ENCODE measurements around the gene MRAP. TPM values are rescaled to one million over a fixed set of nuclear protein-coding genes. Genes with fewer than 3 reads are reported as not detected.

Gene MRAP
- total and polyA plus RNA-seq, 2 donors = 0.09 TPM; not detected in 1

- 93% methylated on average over 6 of the region's 6 CpGs for WGBS
- DNase-seq (ENCODE audit: low read depth in 6 of 9, low spot score in 9 of 9) = no peak
- no peak overlapping the region for H3K27ac ChIP-seq (ENCODE audit: low read depth in 1 of 2, low read length in 1 of 2)
- no peak overlapping the region for H3K4me3 ChIP-seq (ENCODE audit: low read length in 2 of 2)
- no peaks in the 10 kb centered on the region for H3K36me3 ChIP-seq (ENCODE audit: control insufficient read depth in 2 of 2, insufficient read depth in 2 of 2, low read length in 1 of 2)
- no peaks in the 10 kb centered on the region for H3K27me3 ChIP-seq (ENCODE audit: control insufficient read depth in 2 of 2, insufficient read depth in 1 of 2, low read length in 1 of 2)
- H3K4me1 ChIP-seq (ENCODE audit: control insufficient read depth in 2 of 2, insufficient read depth in 2 of 2, low read length in 2 of 2) = peaks cover 5 to 10% of the 10 kb centered on the region in 2 donors
- H3K9me3 ChIP-seq (ENCODE audit: control insufficient read depth in 2 of 2, insufficient read depth in 1 of 2, low read length in 1 of 2) = no peaks in the 10 kb centered on the region
These were observed 15.7 kb upstream of the MRAP start for GRCh38 chr21:32282992-32283391.

DNA sequence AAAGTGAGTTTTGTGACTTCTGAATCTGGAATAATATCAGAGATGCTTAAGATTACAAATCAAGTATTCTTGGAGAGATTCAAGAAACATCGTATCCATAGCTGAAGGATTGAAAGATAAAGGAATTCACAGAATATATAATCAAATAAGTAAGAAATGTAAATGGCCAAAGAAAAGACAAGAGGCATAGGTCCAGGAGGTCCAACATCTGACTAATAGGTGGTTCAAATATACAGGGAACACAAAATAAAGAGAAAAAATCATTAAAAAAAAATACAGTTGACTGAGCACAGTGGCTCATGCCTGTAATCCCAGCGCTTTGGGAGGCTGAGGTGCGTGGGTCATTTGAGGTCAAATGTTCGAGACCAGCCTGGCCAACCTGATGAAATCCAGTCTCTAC is 13.2 kb upstream of the MRAP start:
- WGBS = 99% methylated on average over 4 of the region's 4 CpGs
- no peaks in the 10 kb centered on the region for H3K9me3 ChIP-seq (ENCODE audit: control insufficient read depth in 2 of 2, insufficient read depth in 1 of 2, low read length in 1 of 2)
- no peak overlapping the region for H3K27ac ChIP-seq (ENCODE audit: low read depth in 1 of 2, low read length in 1 of 2)
- no peak for DNase-seq (ENCODE audit: low read depth in 6 of 9, low spot score in 9 of 9)
- no peak overlapping the region for H3K4me3 ChIP-seq (ENCODE audit: low read length in 2 of 2)
- H3K27me3 ChIP-seq (ENCODE audit: control insufficient read depth in 2 of 2, insufficient read depth in 1 of 2, low read length in 1 of 2) = no peaks in the 10 kb centered on the region
- H3K4me1 ChIP-seq (ENCODE audit: control insufficient read depth in 2 of 2, insufficient read depth in 2 of 2, low read length in 2 of 2) = no peaks in the 10 kb centered on the region
- no peaks in the 10 kb centered on the region for H3K36me3 ChIP-seq (ENCODE audit: control insufficient read depth in 2 of 2, insufficient read depth in 2 of 2, low read length in 1 of 2)

DNA sequence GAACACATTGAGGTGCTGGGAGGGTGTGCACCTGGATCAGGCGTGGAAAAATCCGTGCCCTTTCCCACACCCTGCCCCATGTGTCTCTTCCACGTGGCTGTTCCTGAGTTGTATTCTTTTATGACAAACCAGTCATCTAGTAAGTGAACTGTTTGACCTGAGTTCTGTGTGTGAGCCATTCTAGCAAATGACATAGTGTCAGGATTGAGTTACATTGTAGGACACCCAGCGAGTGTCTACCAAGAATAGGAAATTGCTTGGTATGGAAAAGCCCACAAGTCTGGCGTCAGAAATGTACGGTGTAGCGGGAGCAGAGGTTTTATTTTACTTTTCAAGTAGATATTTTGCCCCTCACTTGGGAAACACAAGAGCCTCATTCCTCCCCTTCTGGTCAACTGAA is 1.2 kb upstream of the MRAP start:
- H3K27me3 ChIP-seq (ENCODE audit: control insufficient read depth in 2 of 2, insufficient read depth in 1 of 2, low read length in 1 of 2) = no peaks in the 10 kb centered on the region
- H3K4me3 ChIP-seq (ENCODE audit: low read length in 2 of 2) = no peak overlapping the region
- 95% methylated on average over 7 of the region's 7 CpGs for WGBS
- no peaks in the 10 kb centered on the region for H3K36me3 ChIP-seq (ENCODE audit: control insufficient read depth in 2 of 2, insufficient read depth in 2 of 2, low read length in 1 of 2)
- H3K4me1 ChIP-seq (ENCODE audit: control insufficient read depth in 2 of 2, insufficient read depth in 2 of 2, low read length in 2 of 2) = no peaks in the 10 kb centered on the region
- no peak for DNase-seq (ENCODE audit: low read depth in 6 of 9, low spot score in 9 of 9)
- no peaks in the 10 kb centered on the region for H3K9me3 ChIP-seq (ENCODE audit: control insufficient read depth in 2 of 2, insufficient read depth in 1 of 2, low read length in 1 of 2)
- H3K27ac ChIP-seq (ENCODE audit: low read depth in 1 of 2, low read length in 1 of 2) = no peak overlapping the region

- DNase-seq (ENCODE audit: low read depth in 6 of 9, low spot score in 9 of 9) = no peak
- Histone ChIP-seq H3K36me3 (ENCODE audit: control insufficient read depth in 2 of 2, insufficient read depth in 2 of 2, low read length in 1 of 2) (no peaks in the 10 kb centered on the region), H3K9me3 (ENCODE audit: control insufficient read depth in 2 of 2, insufficient read depth in 1 of 2, low read length in 1 of 2) (no peaks in the 10 kb centered on the region), H3K4me1 (ENCODE audit: control insufficient read depth in 2 of 2, insufficient read depth in 2 of 2, low read length in 2 of 2) (no peaks in the 10 kb centered on the region), H3K4me3 (ENCODE audit: low read length in 2 of 2) (no peak overlapping the region), H3K27ac (ENCODE audit: low read depth in 1 of 2, low read length in 1 of 2) (no peak overlapping the region), H3K27me3 (ENCODE audit: control insufficient read depth in 2 of 2, insufficient read depth in 1 of 2, low read length in 1 of 2) (no peaks in the 10 kb centered on the region)
- 97% methylated on average over 6 of the region's 6 CpGs for WGBS
These were observed 501 bp upstream of the MRAP start for GRCh38 chr21:32298148-32298559.

- Histone ChIP-seq H3K9me3 (ENCODE audit: control insufficient read depth in 2 of 2, insufficient read depth in 1 of 2, low read length in 1 of 2) (no peaks in the 10 kb centered on the region), H3K27me3 (ENCODE audit: control insufficient read depth in 2 of 2, insufficient read depth in 1 of 2, low read length in 1 of 2) (no peaks in the 10 kb centered on the region), H3K4me1 (ENCODE audit: control insufficient read depth in 2 of 2, insufficient read depth in 2 of 2, low read length in 2 of 2) (no peaks in the 10 kb centered on the region), H3K36me3 (ENCODE audit: control insufficient read depth in 2 of 2, insufficient read depth in 2 of 2, low read length in 1 of 2) (no peaks in the 10 kb centered on the region), H3K27ac (ENCODE audit: low read depth in 1 of 2, low read length in 1 of 2) (no peak overlapping the region), H3K4me3 (ENCODE audit: low read length in 2 of 2) (no peak overlapping the region)
- no peak for DNase-seq (ENCODE audit: low read depth in 6 of 9, low spot score in 9 of 9)
- 97% methylated on average over 6 of the region's 6 CpGs for WGBS
These were observed 1.0 kb downstream of the MRAP start for GRCh38 chr21:32299695-32300094.

GRCh38 chr21:32300117-32300681 is 1.5 kb downstream of the MRAP start:
- H3K27ac ChIP-seq (ENCODE audit: low read depth in 1 of 2, low read length in 1 of 2) = no peak overlapping the region
- no peaks in the 10 kb centered on the region for H3K4me1 ChIP-seq (ENCODE audit: control insufficient read depth in 2 of 2, insufficient read depth in 2 of 2, low read length in 2 of 2)
- H3K4me3 ChIP-seq (ENCODE audit: low read length in 2 of 2) = no peak overlapping the region
- DNase-seq (ENCODE audit: low read depth in 6 of 9, low spot score in 9 of 9) = no peak
- no peaks in the 10 kb centered on the region for H3K27me3 ChIP-seq (ENCODE audit: control insufficient read depth in 2 of 2, insufficient read depth in 1 of 2, low read length in 1 of 2)
- H3K9me3 ChIP-seq (ENCODE audit: control insufficient read depth in 2 of 2, insufficient read depth in 1 of 2, low read length in 1 of 2) = no peaks in the 10 kb centered on the region
- 95% methylated on average over 41 of the region's 41 CpGs for WGBS
- H3K36me3 ChIP-seq (ENCODE audit: control insufficient read depth in 2 of 2, insufficient read depth in 2 of 2, low read length in 1 of 2) = no peaks in the 10 kb centered on the region

- Histone ChIP-seq H3K4me3 (ENCODE audit: low read length in 2 of 2) (no peak overlapping the region), H3K27me3 (ENCODE audit: control insufficient read depth in 2 of 2, insufficient read depth in 1 of 2, low read length in 1 of 2) (no peaks in the 10 kb centered on the region), H3K27ac (ENCODE audit: low read depth in 1 of 2, low read length in 1 of 2) (no peak overlapping the region), H3K4me1 (ENCODE audit: control insufficient read depth in 2 of 2, insufficient read depth in 2 of 2, low read length in 2 of 2) (no peaks in the 10 kb centered on the region), H3K36me3 (ENCODE audit: control insufficient read depth in 2 of 2, insufficient read depth in 2 of 2, low read length in 1 of 2) (no peaks in the 10 kb centered on the region), H3K9me3 (ENCODE audit: control insufficient read depth in 2 of 2, insufficient read depth in 1 of 2, low read length in 1 of 2) (no peaks in the 10 kb centered on the region)
- WGBS = 97% methylated on average over 2 of the region's 2 CpGs
- DNase-seq (ENCODE audit: low read depth in 6 of 9, low spot score in 9 of 9) = no peak
These were observed 2.9 kb downstream of the MRAP start for GRCh38 chr21:32301596-32301995.

DNA sequence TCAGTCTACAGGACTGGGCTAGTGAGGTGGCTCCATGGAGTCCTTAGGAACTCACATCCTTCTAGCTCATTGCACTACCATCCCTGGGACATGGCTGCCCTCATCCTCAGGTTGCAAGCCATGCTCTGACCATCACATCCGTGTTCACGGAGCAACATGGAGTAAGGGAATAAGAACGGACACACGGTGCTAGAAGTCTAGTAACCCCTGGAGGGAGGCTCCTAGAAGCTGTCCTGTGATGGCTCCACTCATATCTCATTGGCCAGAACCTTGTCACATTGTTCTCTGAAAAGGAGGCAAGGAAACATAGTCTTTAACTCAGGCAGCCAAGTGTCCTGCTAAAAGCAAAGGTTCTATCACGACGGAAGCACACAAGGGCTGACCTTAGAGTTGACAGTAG is 3.9 kb downstream of the MRAP start:
- no peaks in the 10 kb centered on the region for H3K4me1 ChIP-seq (ENCODE audit: control insufficient read depth in 2 of 2, insufficient read depth in 2 of 2, low read length in 2 of 2)
- no peaks in the 10 kb centered on the region for H3K27me3 ChIP-seq (ENCODE audit: control insufficient read depth in 2 of 2, insufficient read depth in 1 of 2, low read length in 1 of 2)
- no peaks in the 10 kb centered on the region for H3K36me3 ChIP-seq (ENCODE audit: control insufficient read depth in 2 of 2, insufficient read depth in 2 of 2, low read length in 1 of 2)
- no peak overlapping the region for H3K27ac ChIP-seq (ENCODE audit: low read depth in 1 of 2, low read length in 1 of 2)
- no peak overlapping the region for H3K4me3 ChIP-seq (ENCODE audit: low read length in 2 of 2)
- no peak for DNase-seq (ENCODE audit: low read depth in 6 of 9, low spot score in 9 of 9)
- 98% methylated on average over 6 of the region's 6 CpGs for WGBS
- no peaks in the 10 kb centered on the region for H3K9me3 ChIP-seq (ENCODE audit: control insufficient read depth in 2 of 2, insufficient read depth in 1 of 2, low read length in 1 of 2)

DNA sequence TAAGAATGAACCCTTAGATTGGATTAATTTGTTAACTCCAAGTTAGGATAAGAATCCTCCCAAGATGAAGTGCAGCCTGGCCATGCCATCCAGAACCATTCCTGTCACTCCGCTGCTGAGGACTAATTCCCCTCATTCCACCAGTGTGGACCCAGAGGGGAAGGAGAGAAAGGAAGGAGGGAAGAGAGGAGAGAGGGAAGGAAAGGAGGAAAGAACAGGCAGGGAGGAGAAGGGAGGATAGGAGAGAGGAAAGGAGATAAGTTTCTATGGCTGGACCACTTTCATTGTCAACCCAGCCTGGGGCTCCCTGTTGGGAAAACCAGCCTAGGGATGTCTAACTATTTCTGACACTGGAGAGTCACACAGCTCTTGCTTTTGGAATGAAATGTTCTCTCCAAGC is 4.7 kb downstream of the MRAP start:
- no peaks in the 10 kb centered on the region for H3K27me3 ChIP-seq (ENCODE audit: control insufficient read depth in 2 of 2, insufficient read depth in 1 of 2, low read length in 1 of 2)
- H3K36me3 ChIP-seq (ENCODE audit: control insufficient read depth in 2 of 2, insufficient read depth in 2 of 2, low read length in 1 of 2) = peaks cover 0 to 2% of the 10 kb centered on the region in 2 donors
- no peaks in the 10 kb centered on the region for H3K9me3 ChIP-seq (ENCODE audit: control insufficient read depth in 2 of 2, insufficient read depth in 1 of 2, low read length in 1 of 2)
- no peak overlapping the region for H3K4me3 ChIP-seq (ENCODE audit: low read length in 2 of 2)
- H3K27ac ChIP-seq (ENCODE audit: low read depth in 1 of 2, low read length in 1 of 2) = no peak overlapping the region
- no peak for DNase-seq (ENCODE audit: low read depth in 6 of 9, low spot score in 9 of 9)
- no peaks in the 10 kb centered on the region for H3K4me1 ChIP-seq (ENCODE audit: control insufficient read depth in 2 of 2, insufficient read depth in 2 of 2, low read length in 2 of 2)
- 100% methylated on average over 1 of the region's 1 CpG for WGBS

DNA sequence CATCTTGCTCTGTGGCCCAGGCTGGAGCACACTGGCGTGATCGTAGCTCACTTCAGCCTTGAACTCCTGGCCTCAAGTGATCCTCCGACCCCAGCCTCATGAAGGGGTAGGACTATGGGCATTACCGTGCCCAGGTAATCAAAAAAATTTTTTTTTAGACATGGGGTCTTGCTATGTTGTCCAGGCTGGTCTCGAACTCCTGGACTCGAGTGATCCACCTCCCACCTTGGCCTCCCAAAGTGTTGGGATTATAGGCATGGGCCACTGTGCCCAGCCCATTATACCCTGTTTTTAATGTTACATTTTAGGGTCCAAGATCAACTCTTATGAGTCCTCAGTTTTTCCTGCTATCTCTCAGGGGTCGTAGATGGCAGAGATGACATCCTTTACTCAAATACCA is 6.3 kb downstream of the MRAP start:
- WGBS = 98% methylated on average over 7 of the region's 7 CpGs
- no peak for DNase-seq (ENCODE audit: low read depth in 6 of 9, low spot score in 9 of 9)
- H3K27me3 ChIP-seq (ENCODE audit: control insufficient read depth in 2 of 2, insufficient read depth in 1 of 2, low read length in 1 of 2) = no peaks in the 10 kb centered on the region
- H3K4me1 ChIP-seq (ENCODE audit: control insufficient read depth in 2 of 2, insufficient read depth in 2 of 2, low read length in 2 of 2) = no peaks in the 10 kb centered on the region
- H3K4me3 ChIP-seq (ENCODE audit: low read length in 2 of 2) = no peak overlapping the region
- H3K36me3 ChIP-seq (ENCODE audit: control insufficient read depth in 2 of 2, insufficient read depth in 2 of 2, low read length in 1 of 2) = peaks cover 0 to 2% of the 10 kb centered on the region in 2 donors
- no peaks in the 10 kb centered on the region for H3K9me3 ChIP-seq (ENCODE audit: control insufficient read depth in 2 of 2, insufficient read depth in 1 of 2, low read length in 1 of 2)
- no peak overlapping the region for H3K27ac ChIP-seq (ENCODE audit: low read depth in 1 of 2, low read length in 1 of 2)

Measured in thymus (tissue), 11 donors.